Anterior cingulate cortex (tissue), 58 donors: ENCODE measurements around the gene MEGF9.
A peak's percentile ranks its signal among the peaks of the same experiment; 100 is the strongest.

ENCODE experiments used
- DNase-seq, 58 donors: peaks; one replicate each; lab custom pipeline; 2025; lab: John Stamatoyannopoulos, UW

Gene MEGF9

DNA sequence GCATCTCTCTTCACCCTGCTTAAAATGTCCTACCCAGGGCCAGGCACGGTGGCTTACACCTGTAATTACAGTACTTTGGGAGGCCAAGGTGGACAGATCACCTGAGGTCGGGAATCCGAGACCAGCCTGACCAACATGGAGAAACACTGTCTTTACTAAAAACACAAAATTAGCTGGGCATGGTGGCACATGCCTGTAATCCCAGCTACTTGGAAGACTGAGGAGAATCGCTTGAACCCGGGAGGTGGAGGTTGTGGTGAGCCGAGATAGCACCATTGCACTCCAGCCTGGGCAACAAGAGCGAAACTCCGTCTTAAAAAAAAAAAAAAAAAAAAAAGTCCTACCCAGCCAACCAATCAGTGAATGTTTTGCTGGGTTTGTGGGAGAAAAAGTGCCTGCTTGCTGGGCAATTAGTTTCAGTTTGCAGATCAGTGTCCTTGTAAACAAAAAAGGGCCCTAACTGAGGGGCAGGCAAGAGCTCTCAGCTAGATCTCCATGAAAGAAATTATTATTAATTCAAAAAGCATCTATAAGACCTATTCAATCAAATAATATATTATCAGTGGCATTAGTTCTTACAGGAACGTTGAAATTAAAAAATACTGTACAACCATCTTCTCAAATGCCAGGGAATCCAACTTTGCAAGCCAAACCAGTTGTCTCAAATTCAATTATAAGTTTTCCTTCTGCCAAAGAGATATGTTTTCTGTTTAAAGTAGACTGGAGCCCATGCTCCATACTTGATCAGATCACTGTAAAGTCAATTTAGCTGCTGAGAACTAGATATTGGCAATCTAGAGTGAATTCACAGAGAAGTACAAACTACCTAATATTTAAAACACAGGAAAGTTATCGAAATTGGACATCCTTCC is 3.9 kb downstream of the MEGF9 start:
- peak in 13 of 58 donors; percentile 16 to 74 (median 37) for DNase-seq

DNA sequence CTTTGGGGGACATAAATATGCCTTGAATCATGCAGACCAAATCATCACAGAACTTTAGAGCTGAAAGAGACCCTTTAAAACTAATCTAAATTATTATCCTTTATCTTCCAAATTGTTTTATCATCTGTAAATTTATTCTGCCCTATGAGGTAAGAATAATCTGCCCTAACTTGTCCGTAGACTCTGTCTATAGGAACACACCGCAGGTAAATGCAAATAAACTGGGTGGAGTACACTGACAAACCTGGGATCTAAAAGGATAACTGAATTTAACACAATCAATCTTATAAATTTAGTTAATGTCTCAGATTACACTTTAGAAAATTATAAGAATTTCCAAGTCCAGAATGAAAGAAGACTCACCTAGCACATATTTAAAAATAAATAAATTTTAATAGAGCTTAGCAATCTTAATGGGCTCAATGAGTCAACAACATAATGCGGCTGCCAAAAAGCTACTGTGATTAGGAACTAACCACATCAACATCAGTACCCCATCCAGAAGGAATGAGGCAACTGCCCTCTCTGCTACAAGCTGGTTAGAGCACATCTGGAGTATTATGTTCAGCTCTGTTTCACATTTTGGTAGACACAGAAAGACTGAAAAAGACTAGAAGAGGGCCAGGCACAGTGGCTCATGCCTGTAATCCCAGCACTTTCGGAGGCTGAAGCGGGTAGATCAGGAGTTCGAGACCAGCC is 5.6 kb downstream of the MEGF9 start:
- DNase-seq = no peak

GRCh38 chr9:120707170-120707569 is 7.1 kb downstream of the MEGF9 start:
- no peak for DNase-seq

DNA sequence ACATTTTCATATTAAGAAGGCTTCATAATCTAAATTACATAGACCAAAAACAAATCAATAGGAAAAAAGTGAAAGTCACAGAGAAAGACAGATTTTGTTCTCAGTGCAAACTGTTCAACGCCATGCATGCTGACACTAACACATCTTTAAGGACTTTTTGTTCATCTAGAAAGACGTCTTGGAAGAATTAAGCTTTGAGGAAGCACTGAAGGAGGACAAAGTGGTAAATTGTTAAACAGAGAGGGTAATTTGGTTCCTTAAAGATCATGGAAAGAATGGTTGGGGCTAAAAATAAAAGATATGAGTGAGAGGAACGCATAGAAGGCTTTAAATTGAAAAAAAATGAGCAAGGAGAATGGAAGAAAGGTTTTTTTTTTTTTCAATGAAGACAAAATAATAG is 9.1 kb downstream of the MEGF9 start:
- no peak for DNase-seq

DNA sequence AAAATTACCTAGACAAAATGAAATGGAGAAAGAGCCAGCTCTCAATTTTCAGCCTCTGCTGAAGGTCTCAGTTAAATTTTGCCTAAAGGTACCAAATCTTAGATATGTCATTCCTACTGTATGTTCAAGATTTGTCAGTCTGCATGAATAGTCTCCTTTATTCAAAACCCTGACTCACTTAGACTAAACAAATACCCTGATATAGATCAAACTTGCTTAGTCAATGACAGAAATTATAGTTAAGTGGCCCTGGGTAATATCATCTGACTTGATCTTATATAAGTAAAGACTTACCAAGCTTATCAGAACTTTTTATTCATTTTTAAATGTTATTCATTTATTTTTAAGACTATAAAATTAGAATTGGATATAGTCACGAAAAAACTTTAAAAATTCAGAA is 12.2 kb downstream of the MEGF9 start:
- DNase-seq = no peak

- DNase-seq = no peak
Measured at GRCh38 chr9:120701248-120701647, 13.0 kb downstream of the MEGF9 start.

DNA sequence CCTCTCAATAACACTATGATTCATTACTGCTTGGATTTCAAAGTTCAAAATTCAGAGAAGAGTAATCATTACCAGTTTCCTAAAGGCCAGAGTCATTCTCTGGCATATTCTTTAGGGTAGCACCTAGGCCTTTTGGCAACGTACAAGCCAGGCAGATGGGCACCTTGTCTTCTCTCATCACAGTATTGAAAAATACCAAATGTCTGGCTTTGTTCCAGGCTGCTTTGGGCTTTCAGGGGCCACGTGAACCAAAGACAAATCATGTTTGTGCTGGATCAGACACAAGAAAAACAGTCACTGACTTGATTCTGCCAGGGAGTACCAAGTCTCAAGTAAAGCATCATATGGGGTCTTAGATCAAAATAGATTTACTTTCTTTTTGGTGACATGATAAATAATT is 15.5 kb downstream of the MEGF9 start:
- peak in 3 of 58 donors; percentile 19 to 30 (median 29) for DNase-seq

- DNase-seq = peak in 1 of 58 donors; percentile 16
Measured at GRCh38 chr9:120697448-120697847, 16.8 kb downstream of the MEGF9 start.

GRCh38 chr9:120696551-120697230 is 17.6 kb downstream of the MEGF9 start:
- no peak for DNase-seq

- DNase-seq = no peak
Measured at GRCh38 chr9:120694559-120694958, 19.7 kb downstream of the MEGF9 start.

DNA sequence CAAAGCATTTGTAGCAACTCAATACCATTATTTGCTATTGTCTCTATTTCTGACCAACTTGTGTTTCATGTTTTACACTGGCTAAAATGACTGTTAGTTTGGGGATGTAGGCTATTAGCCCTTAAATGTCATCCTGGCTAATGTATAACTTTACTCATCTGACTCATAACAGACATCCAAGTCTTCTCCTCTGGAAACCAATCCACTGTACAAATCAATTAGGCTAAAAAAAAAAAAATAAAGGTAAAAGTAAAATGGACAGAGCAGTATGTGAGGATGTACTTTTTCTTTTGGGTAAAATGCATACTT is 20.6 kb downstream of the MEGF9 start:
- no peak for DNase-seq

- DNase-seq = no peak
Measured at GRCh38 chr9:120692901-120693699, 21.2 kb downstream of the MEGF9 start.

DNA sequence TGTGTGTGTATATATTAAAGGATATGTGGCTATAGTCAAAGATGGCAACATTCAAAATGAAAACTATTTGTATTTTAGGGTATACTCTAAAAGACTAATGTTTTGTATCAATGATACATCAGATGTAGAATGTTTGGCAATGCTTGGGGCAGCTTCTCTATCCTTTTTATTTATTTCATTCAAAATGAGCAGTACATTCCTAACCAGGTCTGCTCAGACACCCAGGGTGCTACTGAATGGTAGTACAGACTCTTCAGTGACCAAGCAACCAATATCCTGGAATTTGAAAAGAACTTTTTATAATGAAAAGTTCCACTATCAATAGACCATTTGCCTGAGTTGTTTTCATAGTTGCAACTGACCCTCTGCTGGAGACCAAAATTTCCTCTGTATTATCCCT is 23.9 kb downstream of the MEGF9 start:
- DNase-seq = peak in 1 of 58 donors; percentile 15

GRCh38 chr9:120689860-120690259 is 24.4 kb downstream of the MEGF9 start:
- peak in 6 of 58 donors; percentile 7 to 56 (median 21) for DNase-seq

GRCh38 chr9:120688758-120689157 is 25.5 kb downstream of the MEGF9 start:
- DNase-seq = no peak

GRCh38 chr9:120683150-120683549 is 31.1 kb downstream of the MEGF9 start:
- DNase-seq = no peak

DNA sequence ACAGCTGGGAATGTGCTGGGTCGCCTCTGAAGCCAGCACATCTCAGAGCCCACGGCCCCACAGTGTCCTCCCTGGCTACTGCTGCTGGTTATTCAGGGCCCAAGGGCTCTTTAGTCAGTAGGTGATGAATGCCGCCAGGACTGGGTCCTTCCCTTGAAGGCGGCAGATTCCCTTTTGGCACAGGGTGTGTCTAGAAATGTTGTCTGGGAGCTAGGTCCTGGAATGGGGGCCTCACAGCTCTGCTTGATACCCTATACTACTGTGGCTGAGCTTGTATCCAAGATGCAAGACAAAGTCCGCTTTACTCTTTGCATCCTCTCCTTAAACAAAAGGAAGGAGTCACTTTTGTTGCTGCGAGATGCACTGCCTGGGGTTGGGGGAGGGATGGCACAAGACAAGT is 33.1 kb downstream of the MEGF9 start:
- DNase-seq = no peak

DNA sequence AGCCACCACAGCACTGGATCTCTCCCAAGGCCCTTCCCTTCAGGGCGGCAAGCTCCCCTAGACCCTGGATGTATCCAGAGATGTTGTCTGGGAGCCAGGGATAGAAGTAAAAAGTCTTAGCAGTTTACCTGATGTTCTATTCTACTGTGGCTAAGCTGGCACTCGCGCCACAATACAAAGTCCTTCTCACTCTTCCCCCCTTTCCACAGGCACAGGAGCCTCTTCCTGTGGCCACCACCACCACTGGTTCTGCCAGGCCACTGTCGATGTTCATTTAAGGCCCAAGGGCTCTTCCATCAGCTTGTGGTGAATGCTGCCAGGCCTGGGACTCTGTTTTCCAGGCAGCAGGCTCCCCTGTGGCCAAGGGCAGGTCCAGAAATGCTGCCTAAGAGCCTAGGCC is 33.7 kb downstream of the MEGF9 start:
- DNase-seq = no peak

GRCh38 chr9:120680161-120680560 is 34.1 kb downstream of the MEGF9 start:
- DNase-seq = no peak

GRCh38 chr9:120677965-120678364 is 36.3 kb downstream of the MEGF9 start:
- no peak for DNase-seq
